HG03469 (cell line): Measurements from ENCODE around the gene FOXA1.
"Not testable (repeated sequence)": the region's sequence is repeated elsewhere in the genome, so short reads cannot be mapped to it uniquely, and the experiment has no call there.

Experiments used
- ATAC-seq: cut with Tn5 transposase; IDR thresholded peaks from one replicate; pipeline ENCODE4 v1.9.1; 2021; ENCODE audit warnings: mild to moderate bottlenecking, moderate library complexity, moderate number of reproducible peaks; ENCODE audit not compliant: unreplicated experiment

The FOXA1 gene

GRCh38 chr14:37563189-37563588 lies 31.9 kb downstream of the FOXA1 start:
- ATAC-seq = no peak

GRCh38 chr14:37559386-37559785 lies 35.7 kb downstream of the FOXA1 start:
- no peak for ATAC-seq

GRCh38 chr14:37558740-37559139 lies 36.3 kb downstream of the FOXA1 start:
- no peak for ATAC-seq

GRCh38 chr14:37555596-37555995 lies 39.5 kb downstream of the FOXA1 start:
- ATAC-seq = not testable (repeated sequence)

- ATAC-seq = no peak
Observed at GRCh38 chr14:37553935-37554550, 41.0 kb downstream of the FOXA1 start.

- ATAC-seq = no peak
Observed at GRCh38 chr14:37551119-37551518, 43.9 kb downstream of the FOXA1 start.

- ATAC-seq = no peak
Observed at GRCh38 chr14:37550511-37550910, 44.5 kb downstream of the FOXA1 start.

GRCh38 chr14:37546621-37547447 lies 48.2 kb downstream of the FOXA1 start:
- no peak for ATAC-seq

GRCh38 chr14:37545174-37545573 lies 49.9 kb downstream of the FOXA1 start:
- ATAC-seq = no peak

GRCh38 chr14:37544407-37544806 lies 50.6 kb downstream of the FOXA1 start:
- ATAC-seq = no peak

GRCh38 chr14:37539992-37540391 lies 55.1 kb downstream of the FOXA1 start:
- no peak for ATAC-seq
